ENCODE measurements around the gene SLC7A4. TPM values are rescaled to one million over a fixed set of nuclear protein-coding genes. Genes with fewer than 3 reads are reported as not detected.

The SLC7A4 gene
- total RNA-seq, 1 donor from 2014 or later: 0.93 TPM

DNA sequence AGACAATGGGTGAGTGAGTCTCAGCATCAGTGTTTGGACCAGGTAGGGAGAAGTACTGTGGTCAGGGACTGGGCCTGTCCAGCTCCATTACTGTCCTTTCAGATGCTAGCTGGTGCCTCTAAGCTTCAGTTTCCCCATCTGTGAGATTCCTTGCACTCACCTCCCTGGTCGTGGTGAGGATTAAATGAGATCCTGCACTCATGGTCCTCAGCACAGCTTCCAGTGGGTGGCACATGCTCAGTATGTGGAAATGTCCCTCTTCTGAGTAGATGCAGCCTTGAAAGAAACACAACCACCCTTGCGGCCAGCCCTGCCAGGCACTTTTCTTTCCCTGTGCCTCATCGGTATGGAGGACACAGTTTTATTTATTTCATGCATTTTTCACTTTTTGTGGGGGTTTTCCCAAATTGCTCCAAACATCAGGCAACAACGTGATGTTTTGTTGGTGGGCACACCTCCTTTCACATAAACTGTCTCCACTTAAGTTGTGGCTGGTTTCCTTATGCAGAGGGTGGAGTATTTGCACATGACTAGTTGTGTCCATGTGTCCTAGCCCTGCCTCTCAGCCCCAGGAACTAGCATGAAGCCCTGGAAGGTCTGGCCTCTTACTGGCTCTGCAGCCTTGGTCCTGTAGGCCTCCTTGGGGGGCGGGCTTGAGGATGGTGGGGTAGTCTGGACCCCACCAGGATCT lies 49.1 kb downstream of the SLC7A4 start:
- Histone ChIP-seq H3K36me3 (ENCODE audit: insufficient read depth, low read length) (peaks cover 7% of the 10 kb centered on the region), H2AFZ (ENCODE audit: low read depth, low read length) (no peak overlapping the region), H3K27me3 (ENCODE audit: insufficient read depth, low read length) (no peaks in the 10 kb centered on the region), H3K9me3 (ENCODE audit: insufficient read depth, low read depth, low read length) (peaks cover 5% of the 10 kb centered on the region), H3K4me2 (ENCODE audit: low read length) (peak overlapping the region; percentile 96), H3K4me3 (ENCODE audit: insufficient read depth, low read depth, low read length) (peak overlapping the region; percentile 72), H3K4me1 (ENCODE audit: insufficient read depth, low read length) (peaks cover 12% of the 10 kb centered on the region), H3K79me2 (ENCODE audit: insufficient read depth, low read length) (peaks cover 24% of the 10 kb centered on the region), H3K27ac (ENCODE audit: low read depth, low read length) (no peak overlapping the region), H4K20me1 (ENCODE audit: insufficient read depth, low read length) (peaks cover 7% of the 10 kb centered on the region), H3K9ac (ENCODE audit: low read length) (peak overlapping the region; percentile 92)
- Mint-ChIP-seq H3K36me3 (ENCODE audit: low read depth, unreplicated experiment) (peaks cover 16% of the 10 kb centered on the region), H3K27ac (ENCODE audit: unreplicated experiment) (no peak overlapping the region), H3K9me3 (ENCODE audit: unreplicated experiment) (peaks cover 5% of the 10 kb centered on the region), H3K4me1 (ENCODE audit: low read depth, unreplicated experiment) (peaks cover 2% of the 10 kb centered on the region), H3K27me3 (ENCODE audit: low read depth, unreplicated experiment) (peaks cover 5% of the 10 kb centered on the region), H3K4me3 (ENCODE audit: unreplicated experiment) (peak overlapping the region; percentile 99)
- TF ChIP-seq, protein P1, sequence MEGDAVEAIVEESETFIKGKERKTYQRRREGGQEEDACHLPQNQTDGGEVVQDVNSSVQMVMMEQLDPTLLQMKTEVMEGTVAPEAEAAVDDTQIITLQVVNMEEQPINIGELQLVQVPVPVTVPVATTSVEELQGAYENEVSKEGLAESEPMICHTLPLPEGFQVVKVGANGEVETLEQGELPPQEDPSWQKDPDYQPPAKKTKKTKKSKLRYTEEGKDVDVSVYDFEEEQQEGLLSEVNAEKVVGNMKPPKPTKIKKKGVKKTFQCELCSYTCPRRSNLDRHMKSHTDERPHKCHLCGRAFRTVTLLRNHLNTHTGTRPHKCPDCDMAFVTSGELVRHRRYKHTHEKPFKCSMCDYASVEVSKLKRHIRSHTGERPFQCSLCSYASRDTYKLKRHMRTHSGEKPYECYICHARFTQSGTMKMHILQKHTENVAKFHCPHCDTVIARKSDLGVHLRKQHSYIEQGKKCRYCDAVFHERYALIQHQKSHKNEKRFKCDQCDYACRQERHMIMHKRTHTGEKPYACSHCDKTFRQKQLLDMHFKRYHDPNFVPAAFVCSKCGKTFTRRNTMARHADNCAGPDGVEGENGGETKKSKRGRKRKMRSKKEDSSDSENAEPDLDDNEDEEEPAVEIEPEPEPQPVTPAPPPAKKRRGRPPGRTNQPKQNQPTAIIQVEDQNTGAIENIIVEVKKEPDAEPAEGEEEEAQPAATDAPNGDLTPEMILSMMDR (IDR thresholded peaks at IDR 0.05; ENCODE audit: insufficient read depth, low read depth, low read length): no peak
- no peak for TF ChIP-seq EZH2 (IDR thresholded peaks at IDR 0.05; ENCODE audit: insufficient read depth, low read length)
- FAIRE-seq (no peak), DNase-seq (ENCODE audit: low read depth) (no peak)

DNA sequence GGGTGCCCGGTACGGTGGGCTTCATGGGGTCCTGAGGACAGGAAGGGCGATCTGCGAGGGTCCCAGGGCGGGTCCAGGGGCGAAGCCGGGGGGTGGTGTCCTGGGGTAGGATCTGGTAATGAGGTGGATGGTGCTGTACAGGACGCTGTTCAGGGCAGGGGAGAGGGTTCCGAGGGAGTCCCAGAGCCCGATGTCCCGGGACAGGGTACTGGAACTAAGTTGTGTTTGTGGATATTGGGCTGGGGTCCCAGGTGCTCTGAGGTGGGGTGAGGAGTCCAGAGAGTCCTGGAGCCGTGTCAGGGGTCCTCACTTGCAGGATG lies 49.8 kb downstream of the SLC7A4 start:
- Mint-ChIP-seq H3K4me3 (ENCODE audit: unreplicated experiment) (peak overlapping the region; percentile 99), H3K36me3 (ENCODE audit: low read depth, unreplicated experiment) (peaks cover 10% of the 10 kb centered on the region), H3K4me1 (ENCODE audit: low read depth, unreplicated experiment) (peaks cover 2% of the 10 kb centered on the region), H3K27ac (ENCODE audit: unreplicated experiment) (peak overlapping the region; percentile 97), H3K9me3 (ENCODE audit: unreplicated experiment) (peaks cover 9% of the 10 kb centered on the region), H3K27me3 (ENCODE audit: low read depth, unreplicated experiment) (peaks cover 5% of the 10 kb centered on the region)
- Histone ChIP-seq H3K9ac (ENCODE audit: low read length) (peak overlapping the region; percentile 92), H3K4me2 (ENCODE audit: low read length) (peak overlapping the region; percentile 96), H3K79me2 (ENCODE audit: insufficient read depth, low read length) (peaks cover 24% of the 10 kb centered on the region), H2AFZ (ENCODE audit: low read depth, low read length) (peak overlapping the region; percentile 95), H3K9me3 (ENCODE audit: insufficient read depth, low read depth, low read length) (peaks cover 5% of the 10 kb centered on the region), H3K4me1 (ENCODE audit: insufficient read depth, low read length) (peaks cover 12% of the 10 kb centered on the region), H3K36me3 (ENCODE audit: insufficient read depth, low read length) (peaks cover 7% of the 10 kb centered on the region), H3K4me3 (ENCODE audit: insufficient read depth, low read depth, low read length) (peak overlapping the region; percentile 72), H3K27ac (ENCODE audit: low read depth, low read length) (peak overlapping the region; percentile 94), H4K20me1 (ENCODE audit: insufficient read depth, low read length) (peaks cover 7% of the 10 kb centered on the region), H3K27me3 (ENCODE audit: insufficient read depth, low read length) (no peaks in the 10 kb centered on the region)
- TF ChIP-seq EZH2 (IDR thresholded peaks at IDR 0.05; ENCODE audit: insufficient read depth, low read length): no peak
- TF ChIP-seq, protein P1 (IDR thresholded peaks at IDR 0.05; ENCODE audit: insufficient read depth, low read depth, low read length): no peak
- DNase-seq (ENCODE audit: low read depth) (no peak), FAIRE-seq (no peak)

Measured in astrocyte (in vitro differentiated cells and primary cell).